HCT116 (cell line): ENCODE results near the gene ITIH5. TPM values are rescaled to one million over a fixed set of nuclear protein-coding genes. Genes with fewer than 3 reads are reported as not detected.

Source experiments
- ATAC-seq: fragments of 200-7000 bp; cut with Tn5 transposase; 2 replicates; pipeline ENCODE4 v1.9.1; 2020; ENCODE audit warnings: mild to moderate bottlenecking, moderate library complexity
- BruUV-seq: library from RNA; stranded (reverse); fragments of 400-500 nt; replicated peaks from 2 replicates; lab custom pipeline; 2021; lab: Mats Ljungman, UMichigan
- CTCF ChIA-PET: fragments of 300-600 bp; sonication (Branson Sonifier 250); formaldehyde crosslinking; loops from one replicate; lab custom pipeline; 2021; ENCODE audit warnings: antibody characterized with exemption; lab: Charles Lee
- POLR2A ChIA-PET: fragments of 300-600, 350-600 bp; sonication (Branson Sonifier 250); formaldehyde crosslinking; loops from one replicate; lab custom pipeline; 2021; ENCODE audit warnings: antibody characterized with exemption; lab: Charles Lee
- RAD21 ChIA-PET, 2 experiments: fragments of 300-600 bp; sonication (Branson Sonifier 250); formaldehyde crosslinking; loops; one replicate each; lab custom pipeline; 2023; ENCODE audit warnings: low total read pairs in 2 of 2; ENCODE audit not compliant: uncharacterized antibody in 2 of 2, unreplicated experiment in 2 of 2, low non-redundant PET in 1 of 2; lab: Charles Lee
- DNase-seq: peaks from one replicate; pipeline ENCODE4 v3.0.0-alpha.2; 2010; ENCODE audit warnings: low read depth, low spot score
- H2AFZ ChIP-seq: fragments of 200-600 bp; shearing (Covaris generic), sonication (generic); 2 replicates; pipeline ENCODE4 v1.6.1; 2017; ENCODE audit warnings: low read depth, mixed run types, mixed read lengths, antibody characterized with exemption, low read length; ENCODE audit not compliant: poor library complexity, severe bottlenecking
- H3K27ac ChIP-seq: 2 replicates; pipeline ENCODE4 v1.5.1; 2012; ENCODE audit warnings: low read depth, low read length
- H3K27me3 ChIP-seq: fragments of 200-600 bp; sonication (generic); 2 replicates; pipeline ENCODE4 v1.6.1; 2016; ENCODE audit warnings: mixed run types, low read length, mixed read lengths; ENCODE audit not compliant: insufficient read depth
- H3K36me3 ChIP-seq, 2 experiments: fragments of 200-500 bp in 1 of 2; fragments of 200-600 bp in 1 of 2; sonication (Bioruptor generic) in 1 of 2; sonication (generic) in 1 of 2; 2 replicates each; pipeline versions ENCODE4 v1.5.1 to v1.6.1; 2014 to 2016; ENCODE audit warnings: low read length in 2 of 2, inconsistent platforms in 1 of 2, mixed read lengths in 1 of 2, mixed run types in 1 of 2; ENCODE audit not compliant: insufficient read depth in 2 of 2, control insufficient read depth in 1 of 2
- H3K4me1 ChIP-seq, 2 experiments: fragments of 200-600 bp in 1 of 2; sonication (generic) in 1 of 2; 2 replicates each; pipeline versions ENCODE4 v1.5.1 to v1.6.1; 2012 to 2017; ENCODE audit warnings: low read length in 2 of 2, inconsistent platforms in 1 of 2, mild to moderate bottlenecking in 1 of 2, mixed read lengths in 1 of 2, mixed run types in 1 of 2, moderate library complexity in 1 of 2; ENCODE audit not compliant: insufficient read depth in 2 of 2, control insufficient read depth in 1 of 2
- H3K4me2 ChIP-seq: fragments of 200-600 bp; sonication (generic); 2 replicates; pipeline ENCODE4 v1.6.1; 2017; ENCODE audit warnings: mixed run types, low read length, mixed read lengths
- H3K4me3 ChIP-seq, 2 experiments: fragments of 200-600 bp in 1 of 2; sonication (generic) in 1 of 2; replicated peaks in 1 of 2; 2 replicates each; pipeline ENCODE4 v1.5.1; 2011 to 2016; ENCODE audit warnings: low read length in 2 of 2, control low read depth in 1 of 2, low read depth in 1 of 2, mild to moderate bottlenecking in 1 of 2, mixed read lengths in 1 of 2, mixed run types in 1 of 2
- H3K79me2 ChIP-seq: fragments of 200-600 bp; sonication (generic); 2 replicates; pipeline ENCODE4 v1.6.1; 2017; ENCODE audit warnings: mild to moderate bottlenecking, mixed run types, low read length, moderate library complexity, mixed read lengths; ENCODE audit not compliant: insufficient read depth
- H3K9ac ChIP-seq: fragments of 200-600 bp; sonication (generic); 2 replicates; pipeline ENCODE4 v1.6.1; 2016; ENCODE audit warnings: low read length, mixed read lengths
- H3K9me2 ChIP-seq: fragments of 200-600 bp; sonication (generic), shearing (Covaris generic); 2 replicates; pipeline ENCODE4 v1.6.1; 2017; ENCODE audit warnings: mixed run types, mild to moderate bottlenecking, moderate library complexity; ENCODE audit not compliant: insufficient read depth
- H3K9me3 ChIP-seq, 2 experiments: fragments of 200-500 bp in 1 of 2; fragments of 200-600 bp in 1 of 2; sonication (Bioruptor generic) in 1 of 2; sonication (generic) in 1 of 2; 2 replicates each; pipeline ENCODE4 v1.6.1; 2014 to 2017; ENCODE audit warnings: low read length in 2 of 2, mixed read lengths in 2 of 2, inconsistent platforms in 1 of 2, low read depth in 1 of 2, mild to moderate bottlenecking in 1 of 2, mixed run types in 1 of 2, moderate library complexity in 1 of 2; ENCODE audit not compliant: control insufficient read depth in 1 of 2, insufficient read depth in 1 of 2
- H4K20me1 ChIP-seq: fragments of 200-600 bp; sonication (generic), shearing (Covaris generic); 2 replicates; pipeline ENCODE4 v1.6.1; 2017; ENCODE audit warnings: mixed run types, mild to moderate bottlenecking, moderate library complexity; ENCODE audit not compliant: insufficient read depth
- ATF3 ChIP-seq: IDR thresholded peaks from 2 replicates; pipeline ENCODE4 v1.6.1; 2012
- CTCF ChIP-seq, 3 experiments: fragments of 200-600 bp in 1 of 3; sonication (generic) in 1 of 3; IDR thresholded peaks in 2 of 3; conservative IDR thresholded peaks in 1 of 3; 2 replicates each; pipeline ENCODE4 v1.5.1; 2012 to 2017; ENCODE audit warnings: low read depth in 2 of 3, low read length in 2 of 3, antibody characterized with exemption in 1 of 3, borderline replicate concordance in 1 of 3, control low read depth in 1 of 3, mild to moderate bottlenecking in 1 of 3, mixed read lengths in 1 of 3, mixed run types in 1 of 3, moderate library complexity in 1 of 3; ENCODE audit not compliant: insufficient read depth in 1 of 3
- EZH2 ChIP-seq: fragments of 200-600 bp; sonication (generic); IDR thresholded peaks from 2 replicates; pipeline ENCODE4 v1.6.1; 2017; ENCODE audit warnings: antibody characterized with exemption, mixed run types
- EZH2phosphoT487 ChIP-seq: fragments of 200-600 bp; IDR thresholded peaks from 2 replicates; pipeline ENCODE4 v1.6.1; 2018; ENCODE audit warnings: antibody characterized with exemption, borderline replicate concordance
- FOSL1 ChIP-seq: IDR thresholded peaks from 2 replicates; pipeline ENCODE4 v1.6.1; 2012; ENCODE audit warnings: low read depth
- POLR2A ChIP-seq: IDR thresholded peaks from 2 replicates; pipeline ENCODE4 v1.7.0; 2011; ENCODE audit warnings: borderline replicate concordance; ENCODE audit not compliant: insufficient read depth, insufficient read length; ENCODE audit errors: extremely low read depth
- POLR2AphosphoS5 ChIP-seq: IDR thresholded peaks from 2 replicates; pipeline ENCODE4 v1.6.1; 2011; ENCODE audit warnings: mild to moderate bottlenecking, low read depth, low read length, moderate library complexity
- REST ChIP-seq: IDR thresholded peaks from 2 replicates; pipeline ENCODE4 v1.6.1; 2012; ENCODE audit warnings: low read depth
- SP1 ChIP-seq: IDR thresholded peaks from 2 replicates; pipeline ENCODE4 v1.6.1; 2012; ENCODE audit warnings: low read depth
- SRF ChIP-seq: IDR thresholded peaks from 2 replicates; pipeline ENCODE4 v1.6.1; 2012; ENCODE audit warnings: low read depth
- YY1 ChIP-seq: IDR thresholded peaks from 2 replicates; pipeline ENCODE4 v1.6.1; 2011; ENCODE audit warnings: low read length, low read depth, moderate library complexity, mild to moderate bottlenecking; ENCODE audit not compliant: insufficient replicate concordance; ENCODE audit errors: extremely low read depth
- ZBTB33 ChIP-seq: IDR thresholded peaks from 2 replicates; pipeline ENCODE4 v1.6.1; 2011; ENCODE audit warnings: mild to moderate bottlenecking, low read length, moderate library complexity; ENCODE audit not compliant: insufficient replicate concordance; ENCODE audit errors: extremely low read depth
- intact Hi-C: fragments of 100-400 bp; cut with micrococcal nuclease; formaldehyde crosslinking; loops from 2 replicates; pipeline ENCODE4 v1.10.0; 2022
- total RNA-seq: library from RNA; stranded (reverse); gene quantifications from one replicate; pipeline ENCODE4 v1.2.1, GENCODE V29; 2021; ENCODE audit not compliant: unreplicated experiment

The ITIH5 gene
- total RNA-seq, 1 experiment from 2014 or later: not detected

GRCh38 chr10:7551950-7552716 lies 114.6 kb downstream of the ITIH5 start (continued):
- TF ChIP-seq ZBTB33 (no peak), EZH2 (no peak), SP1 (no peak), EZH2phosphoT487 (no peak), ATF3 (no peak), SRF (no peak), POLR2AphosphoS5 (no peak)
- TF ChIP-seq, all 23 proteins: peak for 0

- Histone ChIP-seq H3K27ac (no peak overlapping the region), H3K27me3 (peaks cover 15% of the 10 kb centered on the region; the same call in 1 of the 2 replicates), H3K4me3 (no peak overlapping the region), H3K9me3 (no peaks in the 10 kb centered on the region), H3K4me2 (no peak overlapping the region), H3K4me1 (no peaks in the 10 kb centered on the region), H3K9me2 (no peaks in the 10 kb centered on the region), H3K79me2 (no peaks in the 10 kb centered on the region), H2AFZ (no peak overlapping the region), H3K36me3 (no peaks in the 10 kb centered on the region), H4K20me1 (no peaks in the 10 kb centered on the region), H3K9ac (no peak overlapping the region)
- DNase-seq (no peak), ATAC-seq (no peak)
- intact Hi-C loops: no loop called here
- POLR2A ChIA-PET: no interaction called here
- no TSS peak for BruUV-seq
- RAD21 ChIA-PET: no interaction called here
- CTCF ChIA-PET: no interaction called here
- no peak for TF ChIP-seq REST
- no peak for TF ChIP-seq CTCF (IDR thresholded peaks at IDR 0.05 in 2 of 3, conservative IDR thresholded peaks at IDR 0.05 in 1 of 3; ENCODE audit: borderline replicate concordance in 1 of 3, insufficient read depth in 1 of 3, low read depth in 2 of 3, low read length in 2 of 3)
- no peak for TF ChIP-seq POLR2AphosphoS5
- TF ChIP-seq POLR2A: no peak
- TF ChIP-seq SP1: no peak
- no peak for TF ChIP-seq YY1
- no peak for TF ChIP-seq ZBTB33
- no peak for TF ChIP-seq FOSL1
Observed at GRCh38 chr10:7551289-7551688, 115.5 kb downstream of the ITIH5 start.
